ENCODE measurements around the gene UBE2S. TPM values are rescaled to one million over a fixed set of nuclear protein-coding genes. Genes with fewer than 3 reads are reported as not detected.
A peak's percentile ranks its signal among the peaks of the same experiment; 100 is the strongest.
"Not testable (repeated sequence)": the region's sequence is repeated elsewhere in the genome, so short reads cannot be mapped to it uniquely, and the experiment has no call there.

UBE2S gene
- total RNA-seq, 1 experiment from 2014 or later = 464 TPM

GRCh38 chr19:55440411-55441105 lies 33.0 kb upstream of the UBE2S start:
- no peak for DNase-seq (ENCODE audit: low spot score)

- no peak for DNase-seq (ENCODE audit: low spot score)
Measured at GRCh38 chr19:55439052-55439451, 31.5 kb upstream of the UBE2S start.

- peak; percentile 81 for DNase-seq (ENCODE audit: low spot score)
Measured at GRCh38 chr19:55437410-55437809, 29.8 kb upstream of the UBE2S start.

GRCh38 chr19:55436847-55437246 lies 29.3 kb upstream of the UBE2S start:
- no peak for DNase-seq (ENCODE audit: low spot score)

- no peak for DNase-seq (ENCODE audit: low spot score)
Measured at GRCh38 chr19:55435020-55435419, 27.4 kb upstream of the UBE2S start.

- DNase-seq (ENCODE audit: low spot score) = no peak
Measured at GRCh38 chr19:55434356-55434919, 26.9 kb upstream of the UBE2S start.

- no peak for DNase-seq (ENCODE audit: low spot score)
Measured at GRCh38 chr19:55433292-55433691, 25.7 kb upstream of the UBE2S start.

- DNase-seq (ENCODE audit: low spot score) = no peak
Measured at GRCh38 chr19:55432241-55432959, 24.8 kb upstream of the UBE2S start.

GRCh38 chr19:55431183-55431582 lies 23.6 kb upstream of the UBE2S start:
- no peak for DNase-seq (ENCODE audit: low spot score)

GRCh38 chr19:55426042-55426441 lies 18.5 kb upstream of the UBE2S start:
- DNase-seq (ENCODE audit: low spot score) = no peak

- DNase-seq (ENCODE audit: low spot score) = no peak
Measured at GRCh38 chr19:55424518-55424917, 16.9 kb upstream of the UBE2S start.

GRCh38 chr19:55423225-55424005 lies 15.8 kb upstream of the UBE2S start:
- no peak for DNase-seq (ENCODE audit: low spot score)

GRCh38 chr19:55421281-55421680 lies 13.7 kb upstream of the UBE2S start:
- not testable (repeated sequence) for DNase-seq (ENCODE audit: low spot score)

GRCh38 chr19:55419624-55420236 lies 12.1 kb upstream of the UBE2S start:
- no peak for DNase-seq (ENCODE audit: low spot score)

GRCh38 chr19:55419103-55419502 lies 11.5 kb upstream of the UBE2S start:
- DNase-seq (ENCODE audit: low spot score) = no peak

GRCh38 chr19:55418185-55418584 lies 10.6 kb upstream of the UBE2S start:
- peak; percentile 90 for DNase-seq (ENCODE audit: low spot score)

- DNase-seq (ENCODE audit: low spot score) = no peak
Measured at GRCh38 chr19:55410168-55410567, 2.6 kb upstream of the UBE2S start.

GRCh38 chr19:55409179-55409578 lies 1.6 kb upstream of the UBE2S start:
- DNase-seq (ENCODE audit: low spot score) = not testable (repeated sequence)

GRCh38 chr19:55408533-55408872 lies 915 bp upstream of the UBE2S start:
- DNase-seq (ENCODE audit: low spot score) = no peak

GRCh38 chr19:55407800-55408532 lies 378 bp upstream of the UBE2S start:
- peak; percentile 100 for DNase-seq (ENCODE audit: low spot score)

GRCh38 chr19:55406826-55407549 lies 600 bp downstream of the UBE2S start:
- DNase-seq (ENCODE audit: low spot score) = no peak
